Neutrophil (primary cell): ENCODE measurements around the gene EVL.
A peak's percentile ranks its signal among the peaks of the same experiment; 100 is the strongest.

Experiments
- H3K27ac ChIP-seq: fragments of 200-600 bp; sonication (generic); 2 replicates; pipeline ENCODE4 v1.5.1; 2016; ENCODE audit warnings: mild to moderate bottlenecking, moderate library complexity
- H3K27me3 ChIP-seq: fragments of 200-600 bp; sonication (generic); 2 replicates; pipeline ENCODE4 v1.6.0; 2016; ENCODE audit warnings: mild to moderate bottlenecking
- H3K36me3 ChIP-seq: fragments of 200-600 bp; sonication (generic); 2 replicates; pipeline ENCODE4 v1.5.1; 2017
- H3K4me1 ChIP-seq, 2 experiments: fragments of 200-600 bp in 1 of 2; sonication (generic) in 1 of 2; 1 replicate in 1 of 2; 2 replicates in 1 of 2; pipeline versions ENCODE4 v1.5.1 to v1.6.1; 2013 to 2016; ENCODE audit warnings: low read depth in 1 of 2, low read length in 1 of 2, mild to moderate bottlenecking in 1 of 2, moderate library complexity in 1 of 2; ENCODE audit not compliant: control insufficient read depth in 1 of 2, insufficient read depth in 1 of 2
- H3K4me3 ChIP-seq, 2 experiments: fragments of 200-600 bp in 1 of 2; sonication (generic) in 1 of 2; 1 replicate in 1 of 2; 2 replicates in 1 of 2; pipeline ENCODE4 v1.5.1; 2013 to 2016; ENCODE audit warnings: low read depth in 1 of 2, low read length in 1 of 2, mild to moderate bottlenecking in 1 of 2, moderate library complexity in 1 of 2
- H3K9me3 ChIP-seq: fragments of 200-600 bp; sonication (generic); 2 replicates; pipeline ENCODE4 v1.5.1; 2016
- CTCF ChIP-seq: fragments of 200-600 bp; sonication (generic); IDR thresholded peaks from 2 replicates; pipeline ENCODE4 v1.5.1; 2016; ENCODE audit warnings: antibody characterized with exemption

The EVL gene

GRCh38 chr14:100067971-100068959 lies 3.0 kb downstream of the EVL start:
- Histone ChIP-seq H3K27ac (peak overlapping the region; percentile 93), H3K4me3 (peak overlapping the region; percentile 2 to 51), H3K36me3 (no peaks in the 10 kb centered on the region), H3K27me3 (no peaks in the 10 kb centered on the region), H3K4me1 (peaks cover 61 to 65% of the 10 kb centered on the region in 2 experiments), H3K9me3 (no peaks in the 10 kb centered on the region)
- no peak for TF ChIP-seq CTCF

GRCh38 chr14:100069161-100069800 lies 4.1 kb downstream of the EVL start:
- Histone ChIP-seq H3K27ac (peak overlapping the region; percentile 93), H3K9me3 (no peaks in the 10 kb centered on the region), H3K36me3 (no peaks in the 10 kb centered on the region), H3K4me1 (peaks cover 64 to 72% of the 10 kb centered on the region in 2 experiments), H3K4me3 (peak overlapping the region in 1 of 2 experiments; percentile 51), H3K27me3 (no peaks in the 10 kb centered on the region)
- TF ChIP-seq CTCF = no peak

GRCh38 chr14:100070310-100070709 lies 5.1 kb downstream of the EVL start:
- H3K4me1 ChIP-seq = peaks cover 55 to 62% of the 10 kb centered on the region in 2 experiments
- TF ChIP-seq CTCF = no peak

GRCh38 chr14:100071545-100071944 lies 6.3 kb downstream of the EVL start:
- H3K4me3 ChIP-seq = no peak overlapping the region

More at GRCh38 chr14:100070310-100070709, 5.1 kb downstream of the EVL start:
- H3K27me3 ChIP-seq = no peaks in the 10 kb centered on the region
- no peaks in the 10 kb centered on the region for H3K36me3 ChIP-seq
- no peaks in the 10 kb centered on the region for H3K9me3 ChIP-seq
- no peak overlapping the region for H3K27ac ChIP-seq
- no peak overlapping the region for H3K4me3 ChIP-seq

More at GRCh38 chr14:100071545-100071944, 6.3 kb downstream of the EVL start:
- H3K36me3 ChIP-seq = no peaks in the 10 kb centered on the region
- no peak overlapping the region for H3K27ac ChIP-seq
- TF ChIP-seq CTCF = no peak
- H3K4me1 ChIP-seq = peaks cover 47 to 58% of the 10 kb centered on the region in 2 experiments
- no peaks in the 10 kb centered on the region for H3K9me3 ChIP-seq
- no peaks in the 10 kb centered on the region for H3K27me3 ChIP-seq
